ENCODE measurements around the gene RINL. TPM values are rescaled to one million over a fixed set of nuclear protein-coding genes. Genes with fewer than 3 reads are reported as not detected.
A peak's percentile ranks its signal among the peaks of the same experiment; 100 is the strongest.
"Not testable (repeated sequence)": the region's sequence is repeated elsewhere in the genome, so short reads cannot be mapped to it uniquely, and the experiment has no call there.

The RINL gene
- total RNA-seq, 1 donor from 2014 or later: 2.7 TPM

GRCh38 chr19:38878575-38879399 lies 712 bp upstream of the RINL start:
- Mint-ChIP-seq H3K9me3 (ENCODE audit: unreplicated experiment) (peaks cover 3% of the 10 kb centered on the region), H3K4me3 (ENCODE audit: unreplicated experiment) (no peak overlapping the region), H3K36me3 (ENCODE audit: unreplicated experiment) (no peaks in the 10 kb centered on the region), H3K27me3 (ENCODE audit: unreplicated experiment) (no peaks in the 10 kb centered on the region), H3K4me1 (ENCODE audit: low read depth, unreplicated experiment) (peaks cover 18% of the 10 kb centered on the region), H3K27ac (ENCODE audit: unreplicated experiment) (no peak overlapping the region)
- DNase-seq: no peak
- TF ChIP-seq CTCF (IDR thresholded peaks at IDR 0.05; ENCODE audit: partially characterized antibody, unreplicated experiment): no peak

DNA sequence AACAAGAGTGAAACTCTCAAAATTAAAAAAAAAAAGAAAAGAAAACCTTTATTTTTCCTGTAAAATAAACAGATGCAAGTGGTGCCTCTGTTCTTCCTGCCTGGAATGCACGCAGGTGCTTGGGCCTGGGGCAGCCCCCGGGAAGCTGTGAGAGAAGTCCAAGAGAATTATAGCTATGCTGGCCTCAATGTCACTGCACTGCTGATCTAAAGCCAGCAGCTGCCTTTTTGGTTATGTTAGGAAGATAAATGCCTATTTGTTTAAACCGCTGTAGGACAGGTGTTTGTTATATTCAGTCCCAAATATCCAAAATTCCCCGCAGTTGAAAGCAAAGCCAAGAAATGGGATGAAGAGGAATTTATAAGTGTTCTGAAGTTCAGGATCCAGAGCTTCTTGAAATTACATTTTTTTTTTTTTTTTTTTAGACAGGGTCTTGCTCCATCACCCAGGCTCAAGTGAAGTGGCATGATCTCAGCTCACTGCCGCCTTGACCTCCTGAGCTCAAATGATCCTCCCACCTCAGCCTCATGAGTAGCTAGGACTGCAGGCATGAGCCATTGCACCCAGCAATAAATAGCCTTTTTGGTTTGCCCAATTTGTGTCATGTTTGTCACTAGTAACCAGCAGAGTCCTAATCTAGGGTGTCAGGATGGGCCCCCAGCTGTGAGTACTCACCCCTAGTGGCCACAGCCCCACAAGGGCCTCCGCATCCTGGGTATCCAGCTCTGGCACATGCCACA lies 2.2 kb downstream of the RINL start:
- H3K9me3 Mint-ChIP-seq (ENCODE audit: unreplicated experiment): peaks cover 3% of the 10 kb centered on the region
- H3K4me1 Mint-ChIP-seq (ENCODE audit: low read depth, unreplicated experiment): peaks cover 18% of the 10 kb centered on the region
- H3K36me3 Mint-ChIP-seq (ENCODE audit: unreplicated experiment): no peaks in the 10 kb centered on the region
- no peaks in the 10 kb centered on the region for H3K27me3 Mint-ChIP-seq (ENCODE audit: unreplicated experiment)
- no peak for TF ChIP-seq CTCF (IDR thresholded peaks at IDR 0.05; ENCODE audit: partially characterized antibody, unreplicated experiment)
- H3K27ac Mint-ChIP-seq (ENCODE audit: unreplicated experiment): no peak overlapping the region
- H3K4me3 Mint-ChIP-seq (ENCODE audit: unreplicated experiment): no peak overlapping the region
- no peak for DNase-seq

GRCh38 chr19:38873400-38873799 lies 4.7 kb downstream of the RINL start:
- not testable (repeated sequence) for H3K27ac Mint-ChIP-seq (ENCODE audit: unreplicated experiment); H3K27me3 Mint-ChIP-seq (ENCODE audit: unreplicated experiment); H3K4me3 Mint-ChIP-seq (ENCODE audit: unreplicated experiment); DNase-seq; H3K36me3 Mint-ChIP-seq (ENCODE audit: unreplicated experiment); H3K9me3 Mint-ChIP-seq (ENCODE audit: unreplicated experiment)
- H3K4me1 Mint-ChIP-seq (ENCODE audit: low read depth, unreplicated experiment): peaks cover 12% of the 10 kb centered on the region

- no peak for DNase-seq
- TF ChIP-seq CTCF (IDR thresholded peaks at IDR 0.05; ENCODE audit: partially characterized antibody, unreplicated experiment): no peak
- no peak overlapping the region for H3K27ac Mint-ChIP-seq (ENCODE audit: unreplicated experiment)
- peaks cover 7% of the 10 kb centered on the region for H3K27me3 Mint-ChIP-seq (ENCODE audit: unreplicated experiment)
- peaks cover 4% of the 10 kb centered on the region for H3K9me3 Mint-ChIP-seq (ENCODE audit: unreplicated experiment)
- H3K4me1 Mint-ChIP-seq (ENCODE audit: low read depth, unreplicated experiment): no peaks in the 10 kb centered on the region
- H3K36me3 Mint-ChIP-seq (ENCODE audit: unreplicated experiment): no peaks in the 10 kb centered on the region
- H3K4me3 Mint-ChIP-seq (ENCODE audit: unreplicated experiment): no peak overlapping the region
Measured at GRCh38 chr19:38870612-38871011, 7.5 kb downstream of the RINL start.

- peak; percentile 78 for DNase-seq
- Mint-ChIP-seq H3K4me3 (ENCODE audit: unreplicated experiment) (peak overlapping the region; percentile 81), H3K27ac (ENCODE audit: unreplicated experiment) (no peak overlapping the region), H3K27me3 (ENCODE audit: unreplicated experiment) (peaks cover 10% of the 10 kb centered on the region), H3K36me3 (ENCODE audit: unreplicated experiment) (no peaks in the 10 kb centered on the region), H3K9me3 (ENCODE audit: unreplicated experiment) (peaks cover 4% of the 10 kb centered on the region), H3K4me1 (ENCODE audit: low read depth, unreplicated experiment) (no peaks in the 10 kb centered on the region)
- TF ChIP-seq CTCF (IDR thresholded peaks at IDR 0.05; ENCODE audit: partially characterized antibody, unreplicated experiment): peak; percentile 66
Measured at GRCh38 chr19:38869836-38870607, 8.1 kb downstream of the RINL start.

All from glutamatergic neuron (in vitro differentiated cells).